Astrocyte (in vitro differentiated cells and primary cell): ENCODE measurements around the gene TRPM2. TPM values are rescaled to one million over a fixed set of nuclear protein-coding genes. Genes with fewer than 3 reads are reported as not detected.

Source experiments
- DNase-seq: peaks from one replicate; pipeline ENCODE4 v3.0.0-alpha.2; 2010; ENCODE audit warnings: low read depth
- FAIRE-seq: peaks from 2 replicates; lab custom pipeline; 2011; peaks lifted over from hg19 to GRCh38; lab: Jason Lieb, UNC
- H2AFZ ChIP-seq: 2 replicates; pipeline ENCODE4 v1.6.0; 2012; ENCODE audit warnings: low read depth, low read length, inconsistent platforms
- H3K27ac ChIP-seq: 2 replicates; pipeline ENCODE4 v1.5.1; 2011; ENCODE audit warnings: low read depth, low read length, inconsistent platforms
- H3K27me3 ChIP-seq: 2 replicates; pipeline ENCODE4 v1.6.0; 2011; ENCODE audit warnings: low read length, inconsistent platforms; ENCODE audit not compliant: insufficient read depth
- H3K36me3 ChIP-seq: 2 replicates; pipeline ENCODE4 v1.5.1; 2011; ENCODE audit warnings: low read length, inconsistent platforms; ENCODE audit not compliant: insufficient read depth
- H3K4me1 ChIP-seq: 2 replicates; pipeline ENCODE4 v1.5.1; 2011; ENCODE audit warnings: low read length, inconsistent platforms; ENCODE audit not compliant: insufficient read depth
- H3K4me2 ChIP-seq: 2 replicates; pipeline ENCODE4 v1.6.0; 2012; ENCODE audit warnings: low read length, inconsistent platforms
- H3K4me3 ChIP-seq: 2 replicates; pipeline ENCODE4 v1.5.1; 2011; ENCODE audit warnings: low read depth, mild to moderate bottlenecking, low read length, inconsistent platforms; ENCODE audit not compliant: insufficient read depth
- H3K79me2 ChIP-seq: 2 replicates; pipeline ENCODE4 v1.6.0; 2012; ENCODE audit warnings: mild to moderate bottlenecking, low read length, inconsistent platforms; ENCODE audit not compliant: insufficient read depth
- H3K9ac ChIP-seq: 2 replicates; pipeline ENCODE4 v1.6.0; 2012; ENCODE audit warnings: mild to moderate bottlenecking, low read length, inconsistent platforms
- H3K9me3 ChIP-seq: 2 replicates; pipeline ENCODE4 v1.5.1; 2012; ENCODE audit warnings: low read depth, mild to moderate bottlenecking, low read length, inconsistent platforms; ENCODE audit not compliant: insufficient read depth
- H4K20me1 ChIP-seq: 2 replicates; pipeline ENCODE4 v1.6.0; 2012; ENCODE audit warnings: low read length, inconsistent platforms; ENCODE audit not compliant: insufficient read depth
- H3K27ac Mint-ChIP-seq: one replicate; pipeline ENCODE4 v1.8.0; 2021; ENCODE audit warnings: mild to moderate bottlenecking, mixed read lengths; ENCODE audit not compliant: unreplicated experiment
- H3K27me3 Mint-ChIP-seq: one replicate; pipeline ENCODE4 v1.8.0; 2021; ENCODE audit warnings: low read depth, mixed read lengths; ENCODE audit not compliant: unreplicated experiment
- H3K36me3 Mint-ChIP-seq: one replicate; pipeline ENCODE4 v1.8.0; 2021; ENCODE audit warnings: low read depth, mixed read lengths; ENCODE audit not compliant: unreplicated experiment
- H3K4me1 Mint-ChIP-seq: one replicate; pipeline ENCODE4 v1.8.0; 2021; ENCODE audit warnings: low read depth, mixed read lengths; ENCODE audit not compliant: unreplicated experiment
- H3K4me3 Mint-ChIP-seq: one replicate; pipeline ENCODE4 v1.8.0; 2021; ENCODE audit warnings: mild to moderate bottlenecking, moderate library complexity, mixed read lengths; ENCODE audit not compliant: unreplicated experiment
- H3K9me3 Mint-ChIP-seq: one replicate; pipeline ENCODE4 v1.8.0; 2021; ENCODE audit warnings: mild to moderate bottlenecking, mixed read lengths; ENCODE audit not compliant: unreplicated experiment
- CTCF ChIP-seq: IDR thresholded peaks from 2 replicates; pipeline ENCODE4 v1.5.1; 2011; ENCODE audit warnings: low read depth, mild to moderate bottlenecking, inconsistent platforms, low read length, moderate library complexity; ENCODE audit not compliant: insufficient read depth
- EZH2 ChIP-seq: IDR thresholded peaks from 2 replicates; pipeline ENCODE4 v1.6.1; 2012; ENCODE audit warnings: mild to moderate bottlenecking, low read length, inconsistent platforms; ENCODE audit not compliant: insufficient read depth
- total RNA-seq: library from RNA; stranded (reverse); gene quantifications from 2 replicates; pipeline ENCODE4 v1.2.1, GENCODE V29; 2021

The TRPM2 gene
- total RNA-seq, 1 donor from 2014 or later: 0.79 TPM

GRCh38 chr21:44372616-44373015 lies 19.2 kb downstream of the TRPM2 start:
- no peaks in the 10 kb centered on the region for H3K36me3 ChIP-seq
- peaks cover 61% of the 10 kb centered on the region for H3K27me3 Mint-ChIP-seq
- H3K4me1 ChIP-seq: no peaks in the 10 kb centered on the region
- no peaks in the 10 kb centered on the region for H3K27me3 ChIP-seq
- no peaks in the 10 kb centered on the region for H3K9me3 ChIP-seq
- FAIRE-seq (no peak), DNase-seq (no peak)
- H3K4me2 ChIP-seq: no peak overlapping the region
- H4K20me1 ChIP-seq: no peaks in the 10 kb centered on the region
- no peaks in the 10 kb centered on the region for H3K79me2 ChIP-seq
- peaks cover 10% of the 10 kb centered on the region for H3K36me3 Mint-ChIP-seq
- H3K9me3 Mint-ChIP-seq: peaks cover 7% of the 10 kb centered on the region
- no peak overlapping the region for H3K9ac ChIP-seq
- TF ChIP-seq CTCF: no peak
- TF ChIP-seq EZH2: no peak
- no peaks in the 10 kb centered on the region for H3K4me1 Mint-ChIP-seq
- H3K27ac Mint-ChIP-seq: no peak overlapping the region
- H3K4me3 ChIP-seq: no peak overlapping the region
- no peak overlapping the region for H3K4me3 Mint-ChIP-seq
- no peak overlapping the region for H3K27ac ChIP-seq
- no peak overlapping the region for H2AFZ ChIP-seq

GRCh38 chr21:44374601-44375280 lies 21.3 kb downstream of the TRPM2 start:
- H3K4me3 Mint-ChIP-seq: no peak overlapping the region
- DNase-seq: no peak
- H3K4me1 ChIP-seq: no peaks in the 10 kb centered on the region
- H4K20me1 ChIP-seq: no peaks in the 10 kb centered on the region
- no peak for FAIRE-seq
- H3K9ac ChIP-seq: no peak overlapping the region
- H3K4me2 ChIP-seq: no peak overlapping the region
- no peaks in the 10 kb centered on the region for H3K36me3 ChIP-seq
- H3K27me3 ChIP-seq: no peaks in the 10 kb centered on the region
- H3K9me3 Mint-ChIP-seq: peaks cover 7% of the 10 kb centered on the region
- H3K79me2 ChIP-seq: no peaks in the 10 kb centered on the region
- H3K27ac ChIP-seq: no peak overlapping the region
- no peak overlapping the region for H3K4me3 ChIP-seq
- H3K9me3 ChIP-seq: no peaks in the 10 kb centered on the region
- no peak for TF ChIP-seq EZH2
- no peak for TF ChIP-seq CTCF
- H3K4me1 Mint-ChIP-seq: no peaks in the 10 kb centered on the region
- no peak overlapping the region for H2AFZ ChIP-seq
- H3K27ac Mint-ChIP-seq: no peak overlapping the region
- H3K36me3 Mint-ChIP-seq: peaks cover 10% of the 10 kb centered on the region
- peaks cover 64% of the 10 kb centered on the region for H3K27me3 Mint-ChIP-seq

- Histone ChIP-seq H3K4me1 (no peaks in the 10 kb centered on the region), H4K20me1 (no peaks in the 10 kb centered on the region), H2AFZ (no peak overlapping the region), H3K27ac (no peak overlapping the region), H3K36me3 (no peaks in the 10 kb centered on the region), H3K4me3 (no peak overlapping the region), H3K9ac (no peak overlapping the region), H3K79me2 (no peaks in the 10 kb centered on the region), H3K4me2 (no peak overlapping the region), H3K9me3 (no peaks in the 10 kb centered on the region), H3K27me3 (no peaks in the 10 kb centered on the region)
- H3K27me3 Mint-ChIP-seq: peaks cover 67% of the 10 kb centered on the region
- peaks cover 10% of the 10 kb centered on the region for H3K36me3 Mint-ChIP-seq
- no peak for DNase-seq
- no peaks in the 10 kb centered on the region for H3K4me1 Mint-ChIP-seq
- H3K4me3 Mint-ChIP-seq: no peak overlapping the region
- no peak for FAIRE-seq
- TF ChIP-seq CTCF (no peak), EZH2 (no peak)
- H3K9me3 Mint-ChIP-seq: peaks cover 7% of the 10 kb centered on the region
- H3K27ac Mint-ChIP-seq: no peak overlapping the region
Observed at GRCh38 chr21:44375281-44375651, 21.8 kb downstream of the TRPM2 start.
